ENCODE measurements around the gene OR1F1. TPM values are rescaled to one million over a fixed set of nuclear protein-coding genes. Genes with fewer than 3 reads are reported as not detected.
A peak's percentile ranks its signal among the peaks of the same experiment; 100 is the strongest.

OR1F1 gene
- polyA plus RNA-seq, 1 experiment, result 0.64 TPM

GRCh38 chr16:3171181-3171854, 16.7 kb upstream of the OR1F1 start:
- no peaks in the 10 kb centered on the region for H3K36me3 ChIP-seq (ENCODE audit: control insufficient read depth, insufficient read depth, low read length)
- peaks cover 17% of the 10 kb centered on the region for H3K27me3 ChIP-seq (ENCODE audit: control insufficient read depth, insufficient read depth, low read length)
- DNase-seq (ENCODE audit: low read depth), result no peak
- H3K4me3 ChIP-seq (ENCODE audit: low read depth, low read length), result no peak overlapping the region
- TF ChIP-seq CTCF (IDR thresholded peaks at IDR 0.05; ENCODE audit: insufficient read depth, low read depth, low read length), result no peak
- ChIA-PET POLR2A (no interaction called here), CTCF (interaction anchor here (1.1 to 3.8 kb wide), 3 partner anchors 11 to 112 kb away, joined by 3 to 15 read pairs (median 6); no protein-coding TSS in a partner anchor)

GRCh38 chr16:3171855-3172593, 16.0 kb upstream of the OR1F1 start:
- Histone ChIP-seq H3K27me3 (ENCODE audit: control insufficient read depth, insufficient read depth, low read length) (peaks cover 16% of the 10 kb centered on the region), H3K4me3 (ENCODE audit: low read depth, low read length) (no peak overlapping the region), H3K36me3 (ENCODE audit: control insufficient read depth, insufficient read depth, low read length) (no peaks in the 10 kb centered on the region)
- TF ChIP-seq CTCF (IDR thresholded peaks at IDR 0.05; ENCODE audit: insufficient read depth, low read depth, low read length), result no peak
- no peak for DNase-seq (ENCODE audit: low read depth)
- CTCF ChIA-PET, result interaction anchor here (0.7 to 2.2 kb wide), 2 partner anchors 10 to 12 kb away, joined by 3 to 6 read pairs; no protein-coding TSS in a partner anchor
- POLR2A ChIA-PET, result interaction anchor here (0.6 kb wide), 1 partner anchor 10 kb away, joined by 3 read pairs; no protein-coding TSS in a partner anchor

- POLR2A ChIA-PET, result no interaction called here
- no peak overlapping the region for H3K4me3 ChIP-seq (ENCODE audit: low read depth, low read length)
- CTCF ChIA-PET, result interaction anchor here (0.6 to 1.4 kb wide), 3 partner anchors 9 to 1069 kb away, joined by 3 to 5 read pairs (median 3); no protein-coding TSS in a partner anchor
- no peak for DNase-seq (ENCODE audit: low read depth)
- peaks cover 9% of the 10 kb centered on the region for H3K27me3 ChIP-seq (ENCODE audit: control insufficient read depth, insufficient read depth, low read length)
- H3K36me3 ChIP-seq (ENCODE audit: control insufficient read depth, insufficient read depth, low read length), result no peaks in the 10 kb centered on the region
- TF ChIP-seq CTCF (IDR thresholded peaks at IDR 0.05; ENCODE audit: insufficient read depth, low read depth, low read length), result peak; percentile 26
Observed at GRCh38 chr16:3173892-3174617, 13.9 kb upstream of the OR1F1 start.

GRCh38 chr16:3174618-3175148, 13.3 kb upstream of the OR1F1 start:
- peaks cover 8% of the 10 kb centered on the region for H3K27me3 ChIP-seq (ENCODE audit: control insufficient read depth, insufficient read depth, low read length)
- ChIA-PET CTCF (interaction anchor here (1.4 kb wide), 1 partner anchor 8 kb away, joined by 5 read pairs; no protein-coding TSS in a partner anchor), POLR2A (no interaction called here)
- no peak overlapping the region for H3K4me3 ChIP-seq (ENCODE audit: low read depth, low read length)
- no peak; the same call in 1 of the 2 replicates for TF ChIP-seq CTCF (IDR thresholded peaks at IDR 0.05; ENCODE audit: insufficient read depth, low read depth, low read length)
- no peak for DNase-seq (ENCODE audit: low read depth)
- no peaks in the 10 kb centered on the region for H3K36me3 ChIP-seq (ENCODE audit: control insufficient read depth, insufficient read depth, low read length)

Measured in BJ (cell line).